Liver (tissue), 9 donors: ENCODE data around the gene CTSC. TPM values are rescaled to one million over a fixed set of nuclear protein-coding genes. Genes with fewer than 3 reads are reported as not detected.

ENCODE experiments used
- DNase-seq: peaks from one replicate; pipeline ENCODE4 v3.0.0-alpha.2; 2017; ENCODE audit warnings: low spot score
- H3K27ac ChIP-seq, 2 donors: one replicate each; pipeline ENCODE4 v1.7.0; 2013; ENCODE audit warnings: inconsistent platforms in 2 of 2, low read length in 2 of 2, control low read depth in 1 of 2, low read depth in 1 of 2, mild to moderate bottlenecking in 1 of 2
- H3K27me3 ChIP-seq, 4 donors: one replicate each; pipeline versions ENCODE4 v1.6.1 to v1.7.0; 2013; ENCODE audit warnings: low read length in 3 of 4, inconsistent platforms in 1 of 4, mild to moderate bottlenecking in 1 of 4, moderate library complexity in 1 of 4; ENCODE audit not compliant: control insufficient read depth in 4 of 4, insufficient read depth in 4 of 4
- H3K36me3 ChIP-seq, 4 donors: one replicate each; pipeline versions ENCODE4 v1.6.1 to v1.7.0; 2013; ENCODE audit warnings: low read length in 3 of 4, mild to moderate bottlenecking in 3 of 4, low read depth in 1 of 4, moderate library complexity in 1 of 4; ENCODE audit not compliant: control insufficient read depth in 4 of 4, insufficient read depth in 3 of 4
- H3K4me1 ChIP-seq, 4 donors: one replicate each; pipeline versions ENCODE4 v1.6.1 to v1.7.0; 2013; ENCODE audit warnings: low read length in 3 of 4, mild to moderate bottlenecking in 3 of 4, moderate library complexity in 1 of 4; ENCODE audit not compliant: control insufficient read depth in 4 of 4, insufficient read depth in 4 of 4
- H3K4me3 ChIP-seq, 3 donors: one replicate each; pipeline versions ENCODE4 v1.6.1 to v1.7.0; 2013; ENCODE audit warnings: low read length in 3 of 3, control low read depth in 1 of 3, low read depth in 1 of 3, mild to moderate bottlenecking in 1 of 3
- H3K9ac ChIP-seq, 2 donors: one replicate each; pipeline ENCODE4 v1.7.0; 2013; ENCODE audit warnings: low read length in 2 of 2, mild to moderate bottlenecking in 2 of 2, moderate library complexity in 2 of 2, control low read depth in 1 of 2, low read depth in 1 of 2
- H3K9me3 ChIP-seq, 4 donors: one replicate each; pipeline versions ENCODE4 v1.6.1 to v1.7.0; 2013; ENCODE audit warnings: low read length in 3 of 4; ENCODE audit not compliant: control insufficient read depth in 4 of 4
- EGR1 ChIP-seq, 2 donors: IDR thresholded peaks; 2 replicates each; pipeline ENCODE4 v1.6.1; 2016 to 2018; ENCODE audit warnings: antibody characterized with exemption in 2 of 2, low read depth in 2 of 2
- FOXA1 ChIP-seq: IDR thresholded peaks from 2 replicates; pipeline ENCODE4 v1.6.1; 2016; ENCODE audit warnings: antibody characterized with exemption
- FOXA2 ChIP-seq: IDR thresholded peaks from 2 replicates; pipeline ENCODE4 v1.6.1; 2016; ENCODE audit warnings: antibody characterized with exemption
- GABPA ChIP-seq, 2 donors: IDR thresholded peaks in 1 of 2; conservative IDR thresholded peaks in 1 of 2; 2 replicates each; pipeline ENCODE4 v1.6.1; 2016; ENCODE audit warnings: antibody characterized with exemption in 2 of 2, mild to moderate bottlenecking in 1 of 2, moderate library complexity in 1 of 2
- HNF4A ChIP-seq, 2 donors: conservative IDR thresholded peaks; 2 replicates each; pipeline ENCODE4 v1.6.1; 2016; ENCODE audit warnings: antibody characterized with exemption in 2 of 2, mild to moderate bottlenecking in 2 of 2
- HNF4G ChIP-seq: IDR thresholded peaks from 2 replicates; pipeline ENCODE4 v1.6.1; 2016; ENCODE audit warnings: antibody characterized with exemption
- JUND ChIP-seq, 2 donors: IDR thresholded peaks; 2 replicates each; pipeline ENCODE4 v1.6.1; 2016; ENCODE audit warnings: antibody characterized with exemption in 2 of 2
- MAX ChIP-seq: IDR thresholded peaks from 2 replicates; pipeline ENCODE4 v1.6.1; 2016; ENCODE audit warnings: antibody characterized with exemption
- NR2F2 ChIP-seq: IDR thresholded peaks from 2 replicates; pipeline ENCODE4 v1.6.1; 2016; ENCODE audit warnings: antibody characterized with exemption
- RAD21 ChIP-seq, 2 donors: IDR thresholded peaks; 2 replicates each; pipeline ENCODE4 v1.6.1; 2016; ENCODE audit warnings: antibody characterized with exemption in 2 of 2, mild to moderate bottlenecking in 2 of 2
- RXRA ChIP-seq, 2 donors: IDR thresholded peaks; 2 replicates each; pipeline ENCODE4 v1.6.1; 2017 to 2018; ENCODE audit warnings: antibody characterized with exemption in 2 of 2, mild to moderate bottlenecking in 1 of 2
- SP1 ChIP-seq: IDR thresholded peaks from 2 replicates; pipeline ENCODE4 v1.6.1; 2018; ENCODE audit warnings: antibody characterized with exemption, mild to moderate bottlenecking
- TAF1 ChIP-seq: conservative IDR thresholded peaks from 2 replicates; pipeline ENCODE4 v1.6.1; 2016; ENCODE audit warnings: antibody characterized with exemption, mild to moderate bottlenecking
- YY1 ChIP-seq: IDR thresholded peaks from 2 replicates; pipeline ENCODE4 v1.6.1; 2016; ENCODE audit warnings: antibody characterized with exemption, mild to moderate bottlenecking
- WGBS: extraction: QIAGEN DNeasy Blood & Tissue Kit; methylation state at CpG from one replicate; pipeline ENCODE4 v1.1.7; 2013; 5-methylcytosine and 5-hydroxymethylcytosine counted together
- polyA plus RNA-seq, 2 donors: library from polyadenylated mRNA; stranded (reverse) in 1 of 2; unstranded in 1 of 2; fragments of 200-250 nt in 1 of 2; fragments of >200 nt in 1 of 2; fragmentation: Nextera tagmentation in 1 of 2; extraction: Ambion mirVana in 1 of 2; gene quantifications; one replicate each; pipeline versions ENCODE4 v1.2.1 to v1.2.3, GENCODE V29; 2013 to 2015
- total RNA-seq, 2 donors: library from RNA; depleted of rRNA; stranded (reverse); fragments of >200 nt; gene quantifications; one replicate each; pipeline ENCODE4 v1.2.3, GENCODE V29; 2014
- TF ChIP-seq, protein P1 (sequence below): fragments of 150-350 bp; IDR thresholded peaks from 2 replicates; pipeline ENCODE4 v1.5.1; 2017; ENCODE audit warnings: improper control_type of control experiment, low read depth, low read length; ENCODE audit not compliant: missing input control
- TF ChIP-seq, protein P2 (sequence below): IDR thresholded peaks from 2 replicates; pipeline ENCODE4 v1.6.1; 2016; ENCODE audit warnings: antibody characterized with exemption
- TF ChIP-seq, protein P3 (sequence below): IDR thresholded peaks from 2 replicates; pipeline ENCODE4 v1.6.1; 2016; ENCODE audit warnings: antibody characterized with exemption, mild to moderate bottlenecking
- TF ChIP-seq, protein P4 (sequence below): IDR thresholded peaks from 2 replicates; pipeline ENCODE4 v1.6.1; 2016; ENCODE audit warnings: antibody characterized with exemption
- donor health status: healthy.
- donor health status: healthy.
- donor health status: healthy.
- donor health status: healthy.
- donor health status: healthy.

Gene CTSC
- total and polyA plus RNA-seq, 4 donors: 22.4 to 68.7 (median 31.3) TPM

DNA sequence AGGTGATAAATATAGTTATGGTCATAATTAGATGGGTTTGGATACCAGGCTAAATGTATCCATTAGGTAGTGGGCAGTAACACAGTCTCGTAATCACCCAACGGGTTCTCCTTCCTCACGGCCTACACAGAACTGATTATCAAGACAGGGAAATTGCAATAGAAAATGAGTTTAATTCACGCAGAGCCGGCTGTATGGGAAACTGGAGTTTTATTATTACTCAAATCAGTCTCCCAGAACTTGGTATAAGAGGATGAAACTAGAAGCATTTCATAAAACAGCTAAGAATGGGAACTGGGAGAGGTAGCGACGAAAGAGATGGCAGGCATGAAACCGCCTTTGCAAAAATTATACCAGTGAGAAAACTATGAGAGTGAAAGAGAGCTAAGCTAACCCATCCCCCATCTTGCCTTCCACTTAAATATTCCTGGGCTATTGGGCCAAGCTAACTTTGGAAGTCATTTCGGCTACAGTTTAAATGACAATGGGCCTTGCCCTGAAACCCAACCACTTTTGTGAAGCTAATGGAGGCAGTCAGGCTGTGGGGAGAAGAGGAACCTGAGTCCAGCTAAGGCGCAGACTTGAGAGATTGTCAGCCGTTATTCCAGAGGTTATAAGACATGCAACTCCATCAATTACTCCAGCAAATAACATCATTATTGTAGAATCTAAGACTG, 29.6 kb downstream of the CTSC start:
- 92% methylated on average over 11 of the region's 11 CpGs for WGBS
- Histone ChIP-seq H3K36me3 (peaks cover 0 to 8% (median 0%) of the 10 kb centered on the region in 4 donors), H3K27ac (no peak overlapping the region), H3K9me3 (no peaks in the 10 kb centered on the region), H3K4me3 (no peak overlapping the region), H3K4me1 (no peaks in the 10 kb centered on the region), H3K27me3 (no peaks in the 10 kb centered on the region), H3K9ac (no peak overlapping the region)
- TF ChIP-seq, protein P1, sequence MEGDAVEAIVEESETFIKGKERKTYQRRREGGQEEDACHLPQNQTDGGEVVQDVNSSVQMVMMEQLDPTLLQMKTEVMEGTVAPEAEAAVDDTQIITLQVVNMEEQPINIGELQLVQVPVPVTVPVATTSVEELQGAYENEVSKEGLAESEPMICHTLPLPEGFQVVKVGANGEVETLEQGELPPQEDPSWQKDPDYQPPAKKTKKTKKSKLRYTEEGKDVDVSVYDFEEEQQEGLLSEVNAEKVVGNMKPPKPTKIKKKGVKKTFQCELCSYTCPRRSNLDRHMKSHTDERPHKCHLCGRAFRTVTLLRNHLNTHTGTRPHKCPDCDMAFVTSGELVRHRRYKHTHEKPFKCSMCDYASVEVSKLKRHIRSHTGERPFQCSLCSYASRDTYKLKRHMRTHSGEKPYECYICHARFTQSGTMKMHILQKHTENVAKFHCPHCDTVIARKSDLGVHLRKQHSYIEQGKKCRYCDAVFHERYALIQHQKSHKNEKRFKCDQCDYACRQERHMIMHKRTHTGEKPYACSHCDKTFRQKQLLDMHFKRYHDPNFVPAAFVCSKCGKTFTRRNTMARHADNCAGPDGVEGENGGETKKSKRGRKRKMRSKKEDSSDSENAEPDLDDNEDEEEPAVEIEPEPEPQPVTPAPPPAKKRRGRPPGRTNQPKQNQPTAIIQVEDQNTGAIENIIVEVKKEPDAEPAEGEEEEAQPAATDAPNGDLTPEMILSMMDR: no peak
- TF ChIP-seq FOXA1 (no peak), GABPA (IDR thresholded peaks at IDR 0.05 in 1 of 2, conservative IDR thresholded peaks at IDR 0.05 in 1 of 2) (no peak), EGR1 (IDR thresholded peaks at IDR 0.05; ENCODE audit: low read depth in 2 of 2) (no peak), MAX (no peak), TAF1 (no peak), HNF4A (conservative IDR thresholded peaks at IDR 0.05) (no peak), YY1 (no peak), HNF4G (no peak), RAD21 (IDR thresholded peaks at IDR 0.05) (no peak), SP1 (no peak), NR2F2 (no peak), FOXA2 (no peak), RXRA (IDR thresholded peaks at IDR 0.05) (no peak), JUND (IDR thresholded peaks at IDR 0.05) (no peak)
- TF ChIP-seq, protein P2, sequence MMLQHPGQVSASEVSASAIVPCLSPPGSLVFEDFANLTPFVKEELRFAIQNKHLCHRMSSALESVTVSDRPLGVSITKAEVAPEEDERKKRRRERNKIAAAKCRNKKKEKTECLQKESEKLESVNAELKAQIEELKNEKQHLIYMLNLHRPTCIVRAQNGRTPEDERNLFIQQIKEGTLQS: no peak
- TF ChIP-seq, protein P3, sequence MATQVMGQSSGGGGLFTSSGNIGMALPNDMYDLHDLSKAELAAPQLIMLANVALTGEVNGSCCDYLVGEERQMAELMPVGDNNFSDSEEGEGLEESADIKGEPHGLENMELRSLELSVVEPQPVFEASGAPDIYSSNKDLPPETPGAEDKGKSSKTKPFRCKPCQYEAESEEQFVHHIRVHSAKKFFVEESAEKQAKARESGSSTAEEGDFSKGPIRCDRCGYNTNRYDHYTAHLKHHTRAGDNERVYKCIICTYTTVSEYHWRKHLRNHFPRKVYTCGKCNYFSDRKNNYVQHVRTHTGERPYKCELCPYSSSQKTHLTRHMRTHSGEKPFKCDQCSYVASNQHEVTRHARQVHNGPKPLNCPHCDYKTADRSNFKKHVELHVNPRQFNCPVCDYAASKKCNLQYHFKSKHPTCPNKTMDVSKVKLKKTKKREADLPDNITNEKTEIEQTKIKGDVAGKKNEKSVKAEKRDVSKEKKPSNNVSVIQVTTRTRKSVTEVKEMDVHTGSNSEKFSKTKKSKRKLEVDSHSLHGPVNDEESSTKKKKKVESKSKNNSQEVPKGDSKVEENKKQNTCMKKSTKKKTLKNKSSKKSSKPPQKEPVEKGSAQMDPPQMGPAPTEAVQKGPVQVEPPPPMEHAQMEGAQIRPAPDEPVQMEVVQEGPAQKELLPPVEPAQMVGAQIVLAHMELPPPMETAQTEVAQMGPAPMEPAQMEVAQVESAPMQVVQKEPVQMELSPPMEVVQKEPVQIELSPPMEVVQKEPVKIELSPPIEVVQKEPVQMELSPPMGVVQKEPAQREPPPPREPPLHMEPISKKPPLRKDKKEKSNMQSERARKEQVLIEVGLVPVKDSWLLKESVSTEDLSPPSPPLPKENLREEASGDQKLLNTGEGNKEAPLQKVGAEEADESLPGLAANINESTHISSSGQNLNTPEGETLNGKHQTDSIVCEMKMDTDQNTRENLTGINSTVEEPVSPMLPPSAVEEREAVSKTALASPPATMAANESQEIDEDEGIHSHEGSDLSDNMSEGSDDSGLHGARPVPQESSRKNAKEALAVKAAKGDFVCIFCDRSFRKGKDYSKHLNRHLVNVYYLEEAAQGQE: no peak
- TF ChIP-seq, protein P4, sequence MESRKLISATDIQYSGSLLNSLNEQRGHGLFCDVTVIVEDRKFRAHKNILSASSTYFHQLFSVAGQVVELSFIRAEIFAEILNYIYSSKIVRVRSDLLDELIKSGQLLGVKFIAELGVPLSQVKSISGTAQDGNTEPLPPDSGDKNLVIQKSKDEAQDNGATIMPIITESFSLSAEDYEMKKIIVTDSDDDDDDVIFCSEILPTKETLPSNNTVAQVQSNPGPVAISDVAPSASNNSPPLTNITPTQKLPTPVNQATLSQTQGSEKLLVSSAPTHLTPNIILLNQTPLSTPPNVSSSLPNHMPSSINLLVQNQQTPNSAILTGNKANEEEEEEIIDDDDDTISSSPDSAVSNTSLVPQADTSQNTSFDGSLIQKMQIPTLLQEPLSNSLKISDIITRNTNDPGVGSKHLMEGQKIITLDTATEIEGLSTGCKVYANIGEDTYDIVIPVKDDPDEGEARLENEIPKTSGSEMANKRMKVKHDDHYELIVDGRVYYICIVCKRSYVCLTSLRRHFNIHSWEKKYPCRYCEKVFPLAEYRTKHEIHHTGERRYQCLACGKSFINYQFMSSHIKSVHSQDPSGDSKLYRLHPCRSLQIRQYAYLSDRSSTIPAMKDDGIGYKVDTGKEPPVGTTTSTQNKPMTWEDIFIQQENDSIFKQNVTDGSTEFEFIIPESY: no peak
- no peak for DNase-seq
